ENCODE data around the gene MTUS2.

Gene MTUS2
- total RNA-seq, result 0.14 to 2.9 reads per million in 2 donors

- DNase-seq, result no peak
Measured at GRCh38 chr13:28820099-28821051, at the start of gene MTUS2. Gene MTUS2 (plus strand): TSS chr13:28820339.

GRCh38 chr13:28778308-28779215, 41.6 kb upstream of the MTUS2 start:
- no peak for DNase-seq

- DNase-seq, result no peak
Measured at GRCh38 chr13:28792992-28793391, 27.1 kb upstream of the MTUS2 start.

- DNase-seq, result no peak
Measured at GRCh38 chr13:28794396-28794795, 25.7 kb upstream of the MTUS2 start.

GRCh38 chr13:28796938-28797257, 23.2 kb upstream of the MTUS2 start:
- no peak for DNase-seq

GRCh38 chr13:28805193-28805819, 14.8 kb upstream of the MTUS2 start:
- DNase-seq, result peak; percentile 22

GRCh38 chr13:28817204-28817603, 2.9 kb upstream of the MTUS2 start:
- no peak for DNase-seq

GRCh38 chr13:28819046-28819730, 951 bp upstream of the MTUS2 start:
- DNase-seq, result no peak

GRCh38 chr13:28819735-28820098, 422 bp upstream of the MTUS2 start:
- DNase-seq, result peak; percentile 35

- DNase-seq, result no peak
Measured at GRCh38 chr13:28822151-28822550, 2.0 kb downstream of the MTUS2 start.

GRCh38 chr13:28822801-28823200, 2.7 kb downstream of the MTUS2 start:
- no peak for DNase-seq

- no peak for DNase-seq
Measured at GRCh38 chr13:28825379-28825778, 5.2 kb downstream of the MTUS2 start.

GRCh38 chr13:28826368-28826767, 6.2 kb downstream of the MTUS2 start:
- no peak for DNase-seq

- no peak for DNase-seq
Measured at GRCh38 chr13:28830580-28830979, 10.4 kb downstream of the MTUS2 start.

GRCh38 chr13:28831117-28831516, 11.0 kb downstream of the MTUS2 start:
- no peak for DNase-seq

GRCh38 chr13:28837111-28837510, 17.0 kb downstream of the MTUS2 start:
- no peak for DNase-seq

GRCh38 chr13:28843639-28844038, 23.5 kb downstream of the MTUS2 start:
- DNase-seq, result no peak

- DNase-seq, result no peak
Measured at GRCh38 chr13:28849441-28849840, 29.3 kb downstream of the MTUS2 start.

- no peak for DNase-seq
Measured at GRCh38 chr13:28850226-28850625, 30.1 kb downstream of the MTUS2 start.

- no peak for DNase-seq
Measured at GRCh38 chr13:28851422-28851821, 31.3 kb downstream of the MTUS2 start.

- no peak for DNase-seq
Measured at GRCh38 chr13:28854657-28855056, 34.5 kb downstream of the MTUS2 start.

GRCh38 chr13:28856287-28856686, 36.1 kb downstream of the MTUS2 start:
- DNase-seq, result no peak

- DNase-seq, result no peak
Measured at GRCh38 chr13:28859069-28859468, 38.9 kb downstream of the MTUS2 start.

All from T-helper 9 cell (primary cell).